OCI-LY1 (cell line): ENCODE data around the gene HMGB4.

Source experiments
- CTCF ChIP-seq: fragments of 200-600 bp; sonication (generic), shearing (Covaris generic); IDR thresholded peaks from 2 replicates; pipeline ENCODE4 v1.5.1; 2017; ENCODE audit warnings: mild to moderate bottlenecking, antibody characterized with exemption, low read length, moderate library complexity, mixed read lengths
- EZH2 ChIP-seq: fragments of 200-600 bp; sonication (generic), shearing (Covaris generic); IDR thresholded peaks from 2 replicates; pipeline ENCODE4 v1.8.0; 2017; ENCODE audit warnings: borderline replicate concordance, mixed run types, mild to moderate bottlenecking, antibody characterized with exemption, low read length, moderate library complexity, mixed read lengths

GRCh38 chr1:33815061-33815460 is 48.8 kb upstream of the HMGB4 start:
- TF ChIP-seq CTCF (no peak), EZH2 (no peak)
